GM12892 (cell line): ENCODE results near the gene PDE7B.

Experiments used
- POLR2A ChIP-seq: IDR thresholded peaks from 2 replicates; pipeline ENCODE4 v1.6.1; 2011; ENCODE audit warnings: low read depth, low read length, control low read depth
- POLR2AphosphoS5 ChIP-seq: IDR thresholded peaks from 2 replicates; pipeline ENCODE4 v1.6.1; 2011; ENCODE audit warnings: low read depth, low read length, control low read depth
- TAF1 ChIP-seq: IDR thresholded peaks from 2 replicates; pipeline ENCODE4 v1.6.1; 2011; ENCODE audit warnings: low read depth, mild to moderate bottlenecking, control low read depth, low read length, borderline replicate concordance

DNA sequence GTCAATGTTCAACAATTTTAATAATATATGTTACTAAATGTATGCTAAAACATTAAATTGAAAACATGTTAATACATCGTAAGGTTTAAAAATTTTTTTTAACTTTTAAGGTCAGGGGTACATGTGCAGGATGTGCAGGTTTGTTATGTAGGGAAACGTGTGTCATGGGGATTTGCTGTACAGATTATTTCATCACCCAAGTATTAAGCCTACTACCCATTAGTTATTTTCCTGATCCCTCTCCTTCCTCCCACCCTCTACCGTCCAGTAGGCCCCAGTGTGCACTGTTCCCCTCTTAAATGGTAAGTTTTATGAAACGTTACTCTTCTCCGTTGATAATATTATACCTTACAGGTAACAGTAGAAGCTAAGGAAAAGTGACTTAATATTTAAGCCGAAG is 15.8 kb downstream of the PDE7B start:
- TF ChIP-seq POLR2A (no peak), POLR2AphosphoS5 (no peak), TAF1 (no peak)
